ENCODE results near the gene SCN4A.

- TF ChIP-seq MXI1 (conservative IDR thresholded peaks at IDR 0.05; ENCODE audit: poor library complexity, severe bottlenecking) (no peak), RAD21 (conservative IDR thresholded peaks at IDR 0.05) (no peak), CTCF (IDR thresholded peaks at IDR 0.05; ENCODE audit: poor library complexity, severe bottlenecking) (no peak)
Observed at GRCh38 chr17:63998721-63999679, 26.3 kb upstream of the SCN4A start.

Data from neural cell (in vitro differentiated cells).